Mammary epithelial cell (primary cell): ENCODE results near the gene ZNF385B.

ENCODE experiments used
- CTCF ChIP-seq, 2 donors: IDR thresholded peaks in 1 of 2; conservative IDR thresholded peaks in 1 of 2; 2 replicates each; pipeline ENCODE4 v1.5.1; 2011 to 2012; ENCODE audit warnings: inconsistent platforms in 2 of 2, low read length in 2 of 2, mild to moderate bottlenecking in 2 of 2, control low read depth in 1 of 2, low read depth in 1 of 2; ENCODE audit not compliant: insufficient read depth in 1 of 2; ENCODE audit errors: extremely low read depth in 1 of 2
- EZH2 ChIP-seq: IDR thresholded peaks from 2 replicates; pipeline ENCODE4 v1.6.1; 2012; ENCODE audit warnings: low read length, inconsistent platforms, borderline replicate concordance

- TF ChIP-seq CTCF (conservative IDR thresholded peaks at IDR 0.05 in 1 of 2, IDR thresholded peaks at IDR 0.05 in 1 of 2; ENCODE audit: extremely low read depth in 1 of 2, insufficient read depth in 1 of 2, low read depth in 1 of 2, low read length in 2 of 2) (no peak), EZH2 (no peak)
These were observed 247.7 kb downstream of the ZNF385B start for GRCh38 chr2:179613701-179614100.
